ENCODE results near the gene CCDC144A.
"Not testable (repeated sequence)": the region's sequence is repeated elsewhere in the genome, so short reads cannot be mapped to it uniquely, and the experiment has no call there.

Gene CCDC144A

DNA sequence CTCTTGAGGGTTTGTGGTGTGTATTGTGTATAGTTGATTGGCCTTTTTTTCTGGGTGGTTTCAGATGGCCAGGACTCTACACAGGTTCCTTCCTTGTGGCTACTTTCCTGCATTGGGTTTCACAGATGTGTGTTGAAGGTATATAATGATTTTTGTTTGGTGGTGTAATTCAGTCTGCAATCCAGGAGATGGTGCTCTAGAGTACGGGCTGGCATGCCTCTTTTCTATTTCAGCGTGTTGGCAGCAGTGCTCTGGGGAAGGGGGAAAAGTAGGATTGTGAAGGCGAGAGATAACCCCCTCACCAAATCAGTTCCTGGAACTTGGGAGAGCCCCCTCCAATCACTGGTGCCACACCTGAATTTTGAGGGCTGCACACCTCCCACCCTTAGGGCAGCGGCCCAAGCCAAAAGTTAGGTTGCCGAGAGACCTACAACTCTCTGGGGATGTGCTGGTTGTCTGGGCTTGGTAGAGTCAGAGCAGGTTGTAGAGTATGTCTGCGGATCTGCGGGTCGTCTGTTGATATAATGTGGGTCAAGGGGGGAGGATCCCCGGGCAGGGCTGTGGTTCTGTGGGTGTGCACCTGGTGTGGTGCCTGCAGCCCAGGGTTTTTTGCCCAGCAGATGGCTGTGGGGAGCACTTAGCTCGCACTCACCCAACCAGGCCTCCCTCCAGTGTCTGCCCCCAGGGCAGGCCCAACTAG, 61.3 kb downstream of the CCDC144A start:
- H3K27me3 ChIP-seq; H3K4me1 ChIP-seq; DNase-seq; H3K9me3 ChIP-seq; H3K4me3 ChIP-seq (ENCODE audit: low read depth, low read length); H3K36me3 ChIP-seq: not testable (repeated sequence)
- TF ChIP-seq, protein P1, sequence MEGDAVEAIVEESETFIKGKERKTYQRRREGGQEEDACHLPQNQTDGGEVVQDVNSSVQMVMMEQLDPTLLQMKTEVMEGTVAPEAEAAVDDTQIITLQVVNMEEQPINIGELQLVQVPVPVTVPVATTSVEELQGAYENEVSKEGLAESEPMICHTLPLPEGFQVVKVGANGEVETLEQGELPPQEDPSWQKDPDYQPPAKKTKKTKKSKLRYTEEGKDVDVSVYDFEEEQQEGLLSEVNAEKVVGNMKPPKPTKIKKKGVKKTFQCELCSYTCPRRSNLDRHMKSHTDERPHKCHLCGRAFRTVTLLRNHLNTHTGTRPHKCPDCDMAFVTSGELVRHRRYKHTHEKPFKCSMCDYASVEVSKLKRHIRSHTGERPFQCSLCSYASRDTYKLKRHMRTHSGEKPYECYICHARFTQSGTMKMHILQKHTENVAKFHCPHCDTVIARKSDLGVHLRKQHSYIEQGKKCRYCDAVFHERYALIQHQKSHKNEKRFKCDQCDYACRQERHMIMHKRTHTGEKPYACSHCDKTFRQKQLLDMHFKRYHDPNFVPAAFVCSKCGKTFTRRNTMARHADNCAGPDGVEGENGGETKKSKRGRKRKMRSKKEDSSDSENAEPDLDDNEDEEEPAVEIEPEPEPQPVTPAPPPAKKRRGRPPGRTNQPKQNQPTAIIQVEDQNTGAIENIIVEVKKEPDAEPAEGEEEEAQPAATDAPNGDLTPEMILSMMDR (IDR thresholded peaks at IDR 0.05; ENCODE audit: low read depth, low read length) = peak; percentile 43

DNA sequence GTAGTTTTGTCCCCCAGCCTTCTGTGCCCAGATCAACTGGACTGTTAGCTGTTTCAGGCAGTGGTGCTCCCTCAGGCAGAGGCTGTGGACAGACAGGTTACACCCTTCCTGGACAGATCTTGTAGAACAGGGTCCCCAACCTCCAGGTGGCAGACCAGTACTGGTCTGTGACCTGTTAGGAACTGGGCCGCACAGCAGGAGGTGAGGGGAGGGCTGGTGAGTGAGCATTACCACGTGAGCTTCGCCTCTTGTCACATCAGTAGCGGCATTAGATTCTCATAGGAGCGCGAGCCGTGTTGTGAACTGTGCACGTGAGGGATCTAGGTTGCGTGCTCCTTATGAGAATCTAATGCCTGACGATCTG, 61.9 kb downstream of the CCDC144A start:
- H3K36me3 ChIP-seq; H3K9me3 ChIP-seq; DNase-seq; H3K4me1 ChIP-seq; H3K4me3 ChIP-seq (ENCODE audit: low read depth, low read length); H3K27me3 ChIP-seq: not testable (repeated sequence)

DNA sequence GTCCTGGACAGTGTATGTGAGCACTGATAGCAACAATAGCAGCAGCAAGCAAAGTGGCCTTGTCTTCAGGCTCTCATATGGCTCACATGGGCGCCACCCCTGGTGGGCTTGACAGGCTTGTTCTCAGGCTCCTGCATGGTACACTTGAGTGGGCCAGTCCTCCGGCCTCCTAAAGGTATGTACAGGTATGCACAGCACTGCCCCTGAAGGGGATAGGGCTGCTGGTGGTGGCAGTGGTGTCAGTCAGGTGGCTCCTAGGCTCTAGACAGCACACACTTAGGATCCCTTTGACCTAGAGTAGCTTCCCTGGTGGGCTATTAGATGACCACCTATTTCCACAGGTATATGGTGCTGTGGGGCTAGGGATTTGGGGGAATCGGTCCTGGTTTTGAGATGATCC, 67.5 kb downstream of the CCDC144A start:
- H3K9me3 ChIP-seq; DNase-seq; H3K36me3 ChIP-seq; H3K4me1 ChIP-seq; H3K4me3 ChIP-seq (ENCODE audit: low read depth, low read length); H3K27me3 ChIP-seq: not testable (repeated sequence)

DNA sequence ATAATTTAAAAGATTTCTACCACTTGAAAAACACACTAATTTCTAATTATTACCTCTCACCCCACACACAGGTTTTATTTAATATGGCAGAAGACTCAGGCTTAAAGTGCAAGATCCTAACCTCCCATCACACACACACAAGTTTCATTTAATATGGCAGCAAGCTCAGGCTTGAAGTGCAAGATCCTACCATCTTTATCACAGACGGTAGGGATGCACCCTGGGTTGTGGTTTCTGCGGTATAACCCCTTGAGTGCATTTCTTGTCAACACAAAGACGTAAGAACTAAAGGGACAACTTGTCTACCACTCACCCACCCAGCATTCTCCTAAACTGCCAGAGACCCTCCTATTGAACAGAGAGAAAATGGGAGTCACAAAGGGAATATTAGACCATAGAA, 68.1 kb downstream of the CCDC144A start:
- H3K4me3 ChIP-seq (ENCODE audit: low read depth, low read length); H3K4me1 ChIP-seq; DNase-seq; H3K27me3 ChIP-seq; H3K36me3 ChIP-seq; H3K9me3 ChIP-seq: not testable (repeated sequence)

DNA sequence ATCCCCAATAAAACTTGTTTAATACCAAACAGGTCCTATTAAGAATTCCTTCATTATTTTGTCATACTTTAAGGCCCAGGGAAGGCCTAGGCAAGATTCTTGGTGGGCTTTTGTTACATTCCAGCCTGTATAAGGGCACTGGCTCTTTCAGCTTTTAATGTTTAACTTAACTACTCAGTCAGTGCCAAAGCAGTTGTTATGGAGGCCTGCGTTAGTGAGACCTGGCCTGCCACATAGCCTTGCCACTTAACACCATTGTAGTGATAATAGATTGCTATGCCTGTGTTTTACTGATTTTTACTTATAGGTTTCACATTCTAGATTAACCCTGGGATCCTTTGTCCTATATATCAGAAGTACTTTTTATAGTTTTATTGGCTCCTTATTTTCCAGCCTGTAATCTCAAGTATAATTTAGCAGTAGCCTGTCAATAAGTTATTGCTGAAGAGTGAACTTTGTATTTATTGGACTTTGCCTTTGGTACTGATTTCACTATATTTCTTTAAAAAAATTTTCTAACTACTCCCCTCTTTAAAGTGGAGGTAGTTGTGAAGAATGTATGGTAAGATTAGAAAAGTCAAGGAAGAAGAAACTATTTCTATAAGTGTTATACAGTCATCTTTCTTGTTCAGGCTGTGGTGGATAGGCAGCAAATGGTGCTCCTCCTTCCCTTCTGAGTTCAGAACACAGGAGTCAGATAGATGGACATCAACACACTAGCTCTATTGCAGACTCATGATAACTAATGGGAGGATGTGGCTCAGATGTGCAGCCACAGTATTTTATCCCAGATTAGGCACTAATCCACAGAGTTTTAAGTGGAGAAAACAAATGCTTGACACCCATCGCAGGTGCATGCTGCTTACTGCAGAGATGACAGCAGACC, 78.5 kb downstream of the CCDC144A start:
- not testable (repeated sequence) for H3K4me1 ChIP-seq; H3K4me3 ChIP-seq (ENCODE audit: low read depth, low read length); H3K9me3 ChIP-seq; DNase-seq; H3K27me3 ChIP-seq; H3K36me3 ChIP-seq

DNA sequence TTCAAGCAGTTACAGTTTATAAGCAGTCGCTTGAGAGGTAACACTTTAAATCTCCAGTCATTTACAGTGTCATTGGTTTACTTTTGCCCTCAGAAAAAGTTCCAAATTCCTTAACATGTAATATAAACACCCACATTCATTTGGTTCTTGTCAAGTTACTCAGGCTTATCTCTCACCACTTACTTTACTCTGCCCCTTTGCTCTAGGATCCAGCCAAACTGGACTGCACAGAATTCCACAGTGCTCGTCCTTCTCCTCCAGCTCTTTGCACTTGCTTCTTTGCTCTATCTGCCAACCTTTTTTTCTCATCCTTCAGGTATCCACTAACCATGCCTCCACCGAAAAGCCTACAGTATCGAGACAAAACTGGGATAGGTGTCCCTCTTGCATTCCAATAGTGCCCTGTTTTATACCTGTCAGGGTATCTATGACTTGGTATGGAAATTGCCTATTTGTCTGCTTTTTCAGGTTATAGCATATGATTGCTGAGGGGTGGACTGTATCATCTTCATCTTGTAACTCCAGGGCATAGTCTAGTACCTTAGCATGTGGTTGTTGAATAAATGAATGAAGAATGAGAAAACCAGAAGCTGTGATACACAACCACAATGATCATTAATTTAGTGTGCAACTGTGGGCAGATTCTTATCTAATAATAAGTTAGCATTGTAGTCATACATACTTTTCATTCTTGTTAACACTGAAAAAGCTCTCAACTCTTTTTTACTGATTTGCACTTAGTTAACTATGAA, 82.5 kb downstream of the CCDC144A start:
- not testable (repeated sequence) for H3K4me3 ChIP-seq (ENCODE audit: low read depth, low read length); H3K27me3 ChIP-seq; H3K4me1 ChIP-seq; DNase-seq; H3K36me3 ChIP-seq; H3K9me3 ChIP-seq

DNA sequence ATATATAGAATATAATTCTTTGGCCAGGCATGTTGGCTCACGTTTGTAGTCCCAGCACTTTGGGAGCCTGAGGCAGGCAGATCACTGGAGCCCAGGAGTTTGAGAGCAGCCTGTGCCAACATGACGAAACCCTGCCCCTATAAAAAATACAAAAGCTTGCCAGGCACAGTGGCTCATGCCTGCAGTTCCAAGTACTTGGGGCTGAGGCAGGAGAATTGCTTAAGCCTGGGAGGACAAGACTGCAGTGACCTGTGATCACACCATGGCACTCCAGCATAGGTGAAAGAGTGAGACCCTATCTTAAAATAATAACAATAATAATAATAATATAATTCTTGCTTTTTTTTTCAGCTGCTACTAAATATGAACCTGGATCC, 83.1 kb downstream of the CCDC144A start:
- H3K9me3 ChIP-seq, H3K27me3 ChIP-seq, H3K4me1 ChIP-seq: not testable (repeated sequence)

DNA sequence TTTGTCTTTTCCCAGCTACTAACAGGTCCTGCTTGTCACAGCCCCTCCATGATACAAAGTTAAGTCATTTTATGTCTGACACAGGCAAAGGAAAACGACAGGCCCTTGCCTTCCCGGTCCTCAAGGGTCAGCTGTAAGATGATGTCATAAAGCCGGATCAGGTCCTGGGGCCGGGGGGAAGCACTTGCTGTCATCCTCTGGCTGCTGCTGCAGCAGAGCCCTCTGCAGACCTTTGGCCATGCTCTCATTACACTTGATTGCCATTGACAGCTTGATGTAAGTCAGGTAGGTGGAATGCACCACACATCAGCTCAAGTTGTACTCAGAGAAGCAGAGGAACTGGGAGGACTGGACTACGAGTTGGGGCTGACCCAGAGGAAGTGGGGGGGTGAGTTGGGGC, 97.8 kb downstream of the CCDC144A start:
- not testable (repeated sequence) for H3K36me3 ChIP-seq; DNase-seq; H3K4me3 ChIP-seq (ENCODE audit: low read depth, low read length); H3K9me3 ChIP-seq; H3K27me3 ChIP-seq; H3K4me1 ChIP-seq

More for the DNA sequence above, 83.1 kb downstream of the CCDC144A start:
- H3K4me3 ChIP-seq (ENCODE audit: low read depth, low read length); H3K36me3 ChIP-seq; DNase-seq: not testable (repeated sequence)

DNA sequence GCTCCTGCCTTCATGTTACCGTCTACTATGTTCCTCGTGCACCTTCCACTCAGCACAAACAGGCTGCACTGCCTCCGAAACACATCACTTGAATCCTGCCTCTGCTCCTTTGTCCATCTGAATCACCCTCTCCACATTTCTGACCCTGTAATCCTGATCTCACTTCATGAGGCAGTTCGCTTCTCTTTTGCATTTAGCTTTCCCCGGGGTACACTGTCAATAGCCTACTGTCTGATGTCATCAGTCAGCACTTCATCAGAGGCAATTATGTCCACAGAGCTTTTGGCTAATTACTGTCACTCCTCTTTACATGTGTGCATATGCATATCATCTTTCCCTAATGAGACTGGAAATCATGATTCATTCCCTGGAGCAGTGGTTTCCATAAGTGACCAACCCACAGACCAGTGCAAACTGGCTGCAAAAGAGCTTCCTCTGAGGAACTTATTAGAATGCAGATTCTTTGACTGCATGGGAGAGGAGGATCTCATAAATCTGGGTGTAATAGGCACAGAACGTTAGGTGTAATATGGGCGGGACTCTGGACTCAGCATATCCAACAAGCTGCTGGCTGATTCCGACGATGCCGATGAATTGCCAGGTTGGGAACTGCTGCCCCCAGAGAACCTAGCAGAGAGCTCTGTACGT, 99.0 kb downstream of the CCDC144A start:
- not testable (repeated sequence) for H3K9me3 ChIP-seq; H3K27me3 ChIP-seq; DNase-seq; H3K4me1 ChIP-seq; H3K4me3 ChIP-seq (ENCODE audit: low read depth, low read length); H3K36me3 ChIP-seq

DNA sequence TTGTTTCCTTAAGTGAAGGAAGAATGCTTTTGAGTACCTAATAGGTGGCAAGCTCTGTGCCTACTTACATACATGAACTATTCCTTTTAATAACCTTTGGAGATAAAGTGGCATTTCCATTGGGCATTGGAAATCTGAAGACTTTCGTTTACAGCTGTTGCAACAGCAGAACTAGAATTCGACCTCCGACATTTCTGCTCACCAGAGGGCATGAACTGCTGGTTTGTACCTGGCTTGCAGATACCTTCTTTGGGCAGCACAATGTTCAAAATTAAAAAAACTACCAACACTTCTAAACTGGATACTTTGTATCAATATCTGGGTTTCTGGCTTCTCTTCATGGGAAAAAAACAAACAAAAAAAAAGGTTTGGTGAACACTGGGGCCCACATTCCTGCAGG, 99.6 kb downstream of the CCDC144A start:
- H3K27me3 ChIP-seq; H3K4me1 ChIP-seq; H3K36me3 ChIP-seq; H3K9me3 ChIP-seq; DNase-seq; H3K4me3 ChIP-seq (ENCODE audit: low read depth, low read length): not testable (repeated sequence)

DNA sequence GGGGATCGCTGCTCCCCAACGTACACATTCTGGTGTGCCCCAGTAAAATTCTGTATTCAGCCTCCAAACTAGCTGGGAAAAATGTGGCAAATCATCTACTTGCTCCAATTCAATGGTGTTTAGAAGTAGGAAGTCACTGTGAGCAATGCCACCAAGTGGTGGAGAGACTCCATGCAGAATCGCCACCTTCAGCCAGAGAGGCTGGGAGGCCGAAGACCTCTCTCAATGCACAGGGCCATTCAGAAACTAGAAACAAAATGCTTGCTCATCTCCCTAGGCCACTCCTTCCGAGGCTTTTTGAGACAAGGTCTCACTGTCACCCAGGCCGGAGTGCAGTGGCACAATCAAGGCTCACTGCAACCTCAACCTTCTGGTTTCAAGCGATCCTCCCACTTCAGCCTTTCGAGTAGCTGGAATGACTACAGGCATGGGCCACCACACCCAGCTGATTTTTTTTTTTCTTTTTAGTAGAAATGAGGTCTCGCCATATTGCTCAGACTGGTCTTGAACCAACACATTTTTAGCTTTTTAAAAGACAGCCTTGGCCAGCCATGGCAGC, 100.4 kb downstream of the CCDC144A start:
- not testable (repeated sequence) for DNase-seq; H3K36me3 ChIP-seq; H3K4me1 ChIP-seq; H3K9me3 ChIP-seq; H3K27me3 ChIP-seq; H3K4me3 ChIP-seq (ENCODE audit: low read depth, low read length)

DNA sequence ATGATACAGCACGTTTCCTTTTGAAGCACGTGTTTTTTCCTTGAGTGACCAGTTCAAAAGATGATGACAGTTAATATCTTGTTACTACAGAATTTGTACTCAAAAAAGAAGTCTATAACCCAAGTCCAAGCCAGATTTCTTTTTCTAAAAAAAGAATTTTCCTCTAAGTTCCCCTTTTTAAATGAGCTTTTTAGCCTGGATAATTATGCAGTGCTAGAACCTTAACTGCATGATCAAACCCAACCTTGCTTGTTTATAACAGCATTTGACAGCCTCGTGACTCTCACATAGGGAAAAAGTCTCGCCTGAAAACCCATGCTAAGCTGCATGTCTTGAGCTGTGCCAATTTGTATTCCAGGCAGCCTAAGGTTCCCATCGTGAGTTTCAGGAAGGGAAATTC, 104.2 kb downstream of the CCDC144A start:
- not testable (repeated sequence) for DNase-seq; H3K36me3 ChIP-seq; H3K4me3 ChIP-seq (ENCODE audit: low read depth, low read length); H3K9me3 ChIP-seq; H3K27me3 ChIP-seq; H3K4me1 ChIP-seq

DNA sequence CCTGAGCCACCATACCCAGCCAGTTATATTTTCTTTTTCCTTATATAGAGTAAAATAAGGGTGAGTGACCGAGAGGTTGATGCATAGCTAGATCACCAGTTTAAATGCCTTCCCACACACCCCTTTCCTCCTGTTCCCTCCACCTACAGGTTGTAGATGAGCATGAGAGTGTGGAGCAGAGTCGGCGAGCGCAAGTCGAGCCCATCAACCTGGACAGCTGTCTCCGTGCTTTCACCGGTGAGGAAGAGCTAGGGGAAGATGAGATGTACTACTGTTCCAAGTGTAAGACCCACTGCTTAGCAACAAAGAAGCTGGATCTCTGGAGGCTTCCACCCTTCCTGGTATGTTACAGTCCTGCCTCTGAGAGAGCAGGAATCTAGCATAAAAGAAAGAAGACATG, 105.9 kb downstream of the CCDC144A start:
- not testable (repeated sequence) for H3K4me1 ChIP-seq; H3K9me3 ChIP-seq; DNase-seq; H3K4me3 ChIP-seq (ENCODE audit: low read depth, low read length); H3K27me3 ChIP-seq; H3K36me3 ChIP-seq

DNA sequence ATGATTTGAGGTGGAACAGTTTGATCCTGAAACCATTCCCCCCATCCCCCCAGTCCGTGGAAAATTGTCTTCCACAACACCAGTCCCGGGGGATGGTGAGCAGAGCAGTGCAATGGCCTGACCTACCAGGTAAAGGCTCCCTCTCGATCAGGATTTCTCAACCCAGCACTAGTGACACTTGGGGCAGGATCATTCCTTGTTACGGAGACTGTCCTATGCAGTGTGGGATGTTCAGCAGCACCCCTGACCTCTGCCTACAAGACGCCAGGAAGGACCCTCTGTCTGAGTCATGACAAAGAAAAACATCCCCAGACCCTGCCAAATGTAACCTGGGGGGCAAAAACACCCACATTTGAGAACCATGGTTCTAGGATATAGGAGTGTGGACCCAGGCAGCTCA, 114.8 kb downstream of the CCDC144A start:
- H3K36me3 ChIP-seq; DNase-seq; H3K4me1 ChIP-seq; H3K9me3 ChIP-seq; H3K4me3 ChIP-seq (ENCODE audit: low read depth, low read length); H3K27me3 ChIP-seq: not testable (repeated sequence)

Measured in BE2C (cell line).